Suprapubic skin (tissue), 4 donors: ENCODE results near the gene P4HA2. TPM values are rescaled to one million over a fixed set of nuclear protein-coding genes. Genes with fewer than 3 reads are reported as not detected.

ENCODE experiments used
- DNase-seq, 2 donors: peaks; one replicate each; pipeline ENCODE4 v3.0.0-alpha.2; 2019; ENCODE audit warnings: low spot score in 2 of 2
- H3K27ac ChIP-seq: fragments of 200-600 bp; sonication (generic); one replicate; pipeline ENCODE4 v1.5.1; 2019
- H3K27me3 ChIP-seq: fragments of 200-600 bp; sonication (generic); one replicate; pipeline ENCODE4 v1.5.1; 2019
- H3K36me3 ChIP-seq: fragments of 200-600 bp; sonication (generic); one replicate; pipeline ENCODE4 v1.5.1; 2019
- H3K4me1 ChIP-seq: fragments of 200-600 bp; sonication (generic); one replicate; pipeline ENCODE4 v1.5.1; 2019
- H3K4me3 ChIP-seq: fragments of 200-600 bp; sonication (generic); one replicate; pipeline ENCODE4 v1.5.1; 2019; ENCODE audit warnings: mild to moderate bottlenecking
- H3K9me3 ChIP-seq: fragments of 200-600 bp; sonication (generic); one replicate; pipeline ENCODE4 v1.5.1; 2019
- EP300 ChIP-seq: sonication (generic); formaldehyde crosslinking; IDR thresholded peaks from one replicate; pipeline ENCODE4 v1.6.1; 2017; ENCODE audit warnings: antibody characterized with exemption
- POLR2A ChIP-seq, 2 donors: fragments of 450-650 bp; IDR thresholded peaks; one replicate each; pipeline ENCODE4 v1.6.1; 2017; ENCODE audit warnings: antibody characterized with exemption in 2 of 2, mild to moderate bottlenecking in 2 of 2, moderate library complexity in 2 of 2
- POLR2AphosphoS5 ChIP-seq, 3 donors: sonication (generic); formaldehyde crosslinking; IDR thresholded peaks; one replicate each; pipeline ENCODE4 v1.6.1; 2017; ENCODE audit warnings: antibody characterized with exemption in 3 of 3
- WGBS: methylation state at CpG from one replicate; pipeline ENCODE4 v1.1.5; 2018; 5-methylcytosine and 5-hydroxymethylcytosine counted together
- total RNA-seq, 4 donors: library from RNA; depleted of rRNA; stranded (reverse); fragments of >200 nt; gene quantifications; one replicate each; pipeline ENCODE4 v1.1.0, GENCODE V29; 2016
- TF ChIP-seq, protein P1 (sequence below), 2 donors: fragments of 200-600 bp in 1 of 2; fragments of 450-650 bp in 1 of 2; sonication (generic) in 1 of 2; IDR thresholded peaks; one replicate each; pipeline ENCODE4 v1.5.1; 2016 to 2019; ENCODE audit warnings: antibody characterized with exemption in 2 of 2, mild to moderate bottlenecking in 1 of 2, moderate library complexity in 1 of 2

P4HA2 gene
- total RNA-seq, 4 donors from 2014 or later, result 23.9 to 42.0 (median 30.9) TPM

DNA sequence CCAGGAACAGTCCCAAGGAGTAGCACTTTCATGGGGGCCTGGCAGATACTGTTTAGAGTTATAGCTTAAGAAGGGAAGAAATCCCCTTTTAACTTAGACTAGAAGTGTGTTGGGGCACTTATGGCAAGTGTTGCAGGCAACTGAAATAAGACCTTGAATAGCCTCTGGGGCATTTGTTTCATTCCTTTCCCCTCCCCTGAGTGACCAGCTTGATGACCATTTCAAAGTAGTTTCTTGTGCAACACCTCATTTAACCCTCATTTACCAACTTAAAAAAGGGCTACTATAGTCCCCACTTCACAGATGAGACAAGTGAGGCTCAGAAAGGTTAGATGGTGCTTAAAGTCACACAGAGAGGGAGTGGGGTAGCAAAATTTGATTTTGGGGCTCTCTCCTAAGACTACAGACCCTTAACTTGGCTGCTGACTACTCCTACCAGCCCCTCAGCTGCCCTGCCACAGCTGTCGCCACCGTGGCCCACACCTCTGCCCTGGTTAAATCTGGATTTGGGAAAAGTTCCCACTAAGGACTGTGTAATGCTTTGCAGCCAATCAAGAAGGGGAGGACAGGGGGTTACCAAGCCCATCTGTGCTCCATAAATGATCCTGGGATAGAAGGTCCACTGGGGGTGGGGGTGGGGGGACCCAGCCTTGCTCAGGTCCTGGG is 35.4 kb upstream of the P4HA2 start:
- Histone ChIP-seq H3K27me3 (no peaks in the 10 kb centered on the region), H3K9me3 (no peaks in the 10 kb centered on the region), H3K4me3 (no peak overlapping the region), H3K4me1 (peaks cover 89% of the 10 kb centered on the region), H3K36me3 (peaks cover 35% of the 10 kb centered on the region), H3K27ac (peak overlapping the region; percentile 71)
- no peak for DNase-seq
- WGBS, result 100% methylated on average over 2 of the region's 2 CpGs
- TF ChIP-seq POLR2AphosphoS5 (IDR thresholded peaks at IDR 0.05), result no peak
- no peak for TF ChIP-seq EP300
- no peak for TF ChIP-seq POLR2A (IDR thresholded peaks at IDR 0.05)
- TF ChIP-seq, protein P1, sequence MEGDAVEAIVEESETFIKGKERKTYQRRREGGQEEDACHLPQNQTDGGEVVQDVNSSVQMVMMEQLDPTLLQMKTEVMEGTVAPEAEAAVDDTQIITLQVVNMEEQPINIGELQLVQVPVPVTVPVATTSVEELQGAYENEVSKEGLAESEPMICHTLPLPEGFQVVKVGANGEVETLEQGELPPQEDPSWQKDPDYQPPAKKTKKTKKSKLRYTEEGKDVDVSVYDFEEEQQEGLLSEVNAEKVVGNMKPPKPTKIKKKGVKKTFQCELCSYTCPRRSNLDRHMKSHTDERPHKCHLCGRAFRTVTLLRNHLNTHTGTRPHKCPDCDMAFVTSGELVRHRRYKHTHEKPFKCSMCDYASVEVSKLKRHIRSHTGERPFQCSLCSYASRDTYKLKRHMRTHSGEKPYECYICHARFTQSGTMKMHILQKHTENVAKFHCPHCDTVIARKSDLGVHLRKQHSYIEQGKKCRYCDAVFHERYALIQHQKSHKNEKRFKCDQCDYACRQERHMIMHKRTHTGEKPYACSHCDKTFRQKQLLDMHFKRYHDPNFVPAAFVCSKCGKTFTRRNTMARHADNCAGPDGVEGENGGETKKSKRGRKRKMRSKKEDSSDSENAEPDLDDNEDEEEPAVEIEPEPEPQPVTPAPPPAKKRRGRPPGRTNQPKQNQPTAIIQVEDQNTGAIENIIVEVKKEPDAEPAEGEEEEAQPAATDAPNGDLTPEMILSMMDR (IDR thresholded peaks at IDR 0.05), result no peak

DNA sequence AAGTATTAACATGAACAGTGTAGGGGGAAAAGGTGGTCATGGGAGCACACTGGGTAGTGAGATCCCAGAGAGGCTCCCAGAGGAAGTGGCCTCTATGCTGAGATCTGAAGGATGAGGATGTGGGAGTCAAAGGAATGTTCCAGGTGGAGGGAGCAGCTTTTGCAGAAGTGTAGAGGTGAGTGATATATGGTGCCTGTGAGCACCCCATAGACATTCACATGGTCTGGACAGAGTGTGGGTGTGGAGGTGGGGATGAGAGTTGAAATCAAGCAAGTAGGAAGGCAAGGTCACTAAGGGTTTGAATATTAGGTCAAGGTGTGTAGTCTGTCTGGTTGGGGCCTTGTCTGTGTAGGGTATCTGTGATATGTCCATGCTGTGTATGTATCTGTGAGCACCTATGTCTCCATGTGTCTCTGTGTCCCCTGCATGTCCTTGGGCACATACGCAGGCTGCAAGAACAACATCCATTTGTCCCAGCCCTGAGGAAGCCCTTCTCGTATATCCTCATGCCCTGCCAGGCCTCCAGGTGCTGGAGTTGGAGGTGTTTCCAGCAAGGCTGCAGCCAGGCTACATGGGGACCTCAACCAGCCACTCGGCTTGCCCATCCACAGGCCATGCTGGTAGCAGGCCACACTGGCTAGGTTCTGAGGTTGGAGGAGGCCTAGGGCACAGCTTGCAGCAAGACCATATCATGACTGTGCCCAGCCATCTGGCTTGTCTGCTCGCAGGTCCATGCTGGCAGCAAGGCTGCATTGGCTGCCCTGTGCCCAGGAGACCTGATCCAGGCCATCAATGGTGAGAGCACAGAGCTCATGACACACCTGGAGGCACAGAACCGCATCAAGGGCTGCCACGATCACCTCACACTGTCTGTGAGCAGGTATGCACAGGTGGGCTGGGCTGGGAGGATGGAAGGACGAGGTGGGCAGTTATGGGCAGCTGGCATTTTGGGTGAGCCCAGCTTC is 34.5 kb upstream of the P4HA2 start:
- peaks cover 89% of the 10 kb centered on the region for H3K4me1 ChIP-seq
- peaks cover 27% of the 10 kb centered on the region for H3K36me3 ChIP-seq
- WGBS, result 60% methylated on average over 2 of the region's 7 CpGs
- no peak for TF ChIP-seq EP300
- TF ChIP-seq POLR2AphosphoS5 (IDR thresholded peaks at IDR 0.05), result no peak
- TF ChIP-seq, protein P1 (IDR thresholded peaks at IDR 0.05), result no peak
- no peak for TF ChIP-seq POLR2A (IDR thresholded peaks at IDR 0.05)
- H3K27me3 ChIP-seq, result no peaks in the 10 kb centered on the region
- DNase-seq, result no peak
- H3K4me3 ChIP-seq, result peak overlapping the region; percentile 0
- H3K27ac ChIP-seq, result peak overlapping the region; percentile 29
- no peaks in the 10 kb centered on the region for H3K9me3 ChIP-seq

DNA sequence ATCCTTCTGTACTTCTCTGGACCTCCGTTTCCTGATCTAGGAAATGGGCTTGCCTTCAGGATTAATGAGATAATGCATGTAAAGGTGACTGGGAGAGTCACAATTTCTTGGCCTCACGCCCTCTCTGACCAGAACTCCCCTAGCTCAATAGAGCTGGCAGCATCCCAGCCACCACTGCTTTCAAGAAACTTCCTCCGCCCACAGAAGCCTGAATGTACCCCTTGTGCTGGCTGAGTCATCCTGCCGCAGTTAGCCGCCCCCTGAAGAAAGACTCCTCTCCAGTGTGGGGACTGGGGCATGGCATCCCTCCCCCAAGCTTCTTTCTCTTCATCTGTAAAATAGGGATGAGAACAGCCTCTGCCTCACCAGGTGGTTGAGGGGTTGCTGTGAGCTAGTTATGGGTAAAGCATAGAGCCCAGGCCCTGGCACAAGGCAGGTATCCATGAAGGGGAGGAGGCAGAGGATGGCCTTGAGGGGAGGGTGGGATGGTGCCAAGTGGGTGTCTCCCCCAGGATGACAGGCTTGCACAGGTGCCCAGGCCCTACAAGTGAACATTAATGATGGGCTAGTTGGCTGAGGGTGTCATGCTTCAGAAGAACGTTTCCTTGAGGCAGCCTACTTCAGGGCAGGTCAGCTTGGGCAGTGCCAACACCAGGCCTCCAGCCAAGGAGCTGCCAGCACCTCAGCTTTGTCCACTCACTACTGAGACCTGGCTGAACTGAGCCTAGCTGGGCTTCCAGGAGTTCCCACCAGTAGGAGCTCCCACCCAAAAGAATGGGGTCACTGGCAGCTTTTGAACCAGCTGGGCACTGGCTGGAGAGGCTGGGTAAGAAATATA is 33.3 kb upstream of the P4HA2 start:
- TF ChIP-seq, protein P1 (IDR thresholded peaks at IDR 0.05), result no peak
- TF ChIP-seq EP300, result no peak
- Histone ChIP-seq H3K4me1 (peaks cover 85% of the 10 kb centered on the region), H3K4me3 (peak overlapping the region; percentile 60), H3K27ac (peak overlapping the region; percentile 91), H3K27me3 (no peaks in the 10 kb centered on the region), H3K36me3 (peaks cover 21% of the 10 kb centered on the region), H3K9me3 (no peaks in the 10 kb centered on the region)
- peak; percentile 74 to 79 for DNase-seq
- WGBS, result 40% methylated on average over 3 of the region's 6 CpGs

GRCh38 chr5:132260051-132260450 is 32.4 kb upstream of the P4HA2 start:
- H3K4me3 ChIP-seq, result peak overlapping the region; percentile 60

DNA sequence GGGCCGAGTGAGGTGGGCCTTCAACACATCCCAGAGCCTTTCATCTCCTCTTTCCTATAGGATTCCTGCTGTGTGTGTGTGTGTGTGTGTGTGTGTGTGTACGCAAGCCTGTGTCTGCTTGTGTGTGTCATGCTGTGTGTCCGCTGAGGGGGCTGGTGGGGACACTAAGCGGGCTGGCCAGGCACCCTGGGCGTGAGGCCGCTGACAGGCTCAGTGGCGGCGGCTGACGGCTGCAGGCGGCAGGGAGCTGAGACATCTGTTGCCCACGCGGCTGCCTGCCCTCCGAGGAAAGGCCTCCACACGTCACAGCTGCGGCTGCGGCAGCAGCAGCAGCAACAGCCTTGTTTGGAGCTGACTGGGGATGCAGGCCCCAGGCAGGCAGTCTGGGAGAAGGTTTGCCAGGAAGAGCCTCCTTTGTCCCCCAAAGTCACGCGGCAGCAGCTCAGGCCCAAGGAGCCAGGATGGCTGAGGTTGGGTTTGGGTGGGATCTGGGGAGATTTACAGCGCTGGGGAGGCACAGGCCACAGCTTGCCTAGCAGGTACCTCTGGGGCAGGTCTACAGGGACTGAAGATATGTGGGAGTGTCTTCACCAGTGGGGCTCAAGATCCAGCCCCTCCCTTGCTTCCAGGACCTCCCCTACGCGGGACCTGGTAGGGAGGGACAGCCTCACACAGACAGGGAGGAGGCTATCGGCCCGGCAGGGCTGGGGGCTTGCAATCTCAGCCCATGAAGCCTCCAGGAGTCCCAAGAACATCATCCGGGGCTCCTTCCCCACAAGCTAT is 31.6 kb upstream of the P4HA2 start:
- Histone ChIP-seq H3K27ac (peak overlapping the region; percentile 91), H3K4me1 (peaks cover 84% of the 10 kb centered on the region), H3K27me3 (no peaks in the 10 kb centered on the region), H3K36me3 (peaks cover 16% of the 10 kb centered on the region), H3K9me3 (no peaks in the 10 kb centered on the region), H3K4me3 (peak overlapping the region; percentile 60)
- peak; percentile 87 to 90 for DNase-seq
- TF ChIP-seq EP300 (peak; percentile 26), POLR2A (IDR thresholded peaks at IDR 0.05) (peak in 1 of 2 donors; percentile 22), POLR2AphosphoS5 (IDR thresholded peaks at IDR 0.05) (peak in 1 of 3 donors; percentile 74)
- TF ChIP-seq, protein P1 (IDR thresholded peaks at IDR 0.05), result no peak
- WGBS, result 23% methylated on average over 13 of the region's 24 CpGs

More at GRCh38 chr5:132260051-132260450, 32.4 kb upstream of the P4HA2 start:
- TF ChIP-seq EP300 (peak; percentile 62), POLR2AphosphoS5 (IDR thresholded peaks at IDR 0.05) (no peak)
- Histone ChIP-seq H3K27ac (peak overlapping the region; percentile 91), H3K4me1 (peaks cover 84% of the 10 kb centered on the region), H3K27me3 (no peaks in the 10 kb centered on the region), H3K9me3 (no peaks in the 10 kb centered on the region), H3K36me3 (peaks cover 21% of the 10 kb centered on the region)
- 49% methylated on average over 5 of the region's 6 CpGs for WGBS
- DNase-seq, result peak in 1 of 2 donors; percentile 61
